GM12878 (cell line): Measurements from ENCODE around the gene ANTXR1. TPM values are rescaled to one million over a fixed set of nuclear protein-coding genes. Genes with fewer than 3 reads are reported as not detected.

ENCODE experiments used
- ATAC-seq: fragments of 200-7000 bp; cut with Tn5 transposase; 3 replicates; pipeline ENCODE4 v1.9.1; 2020; ENCODE audit warnings: mild to moderate bottlenecking, moderate library complexity
- BruUV-seq: library from RNA; stranded (reverse); fragments of 400-500 nt; replicated peaks from 2 replicates; lab custom pipeline; 2021; lab: Mats Ljungman, UMichigan
- CTCF ChIA-PET: fragments of 300-600 bp; sonication (Branson Sonifier 250); formaldehyde crosslinking; extraction: SDS; loops from one replicate; lab custom pipeline; 2021; ENCODE audit warnings: inconsistent platforms; lab: Yijun Ruan, JAX
- POLR2A ChIA-PET: fragments of 350-600 bp; formaldehyde crosslinking; extraction: SDS; loops from one replicate; lab custom pipeline; 2021; ENCODE audit warnings: inconsistent platforms; lab: Charles Lee
- RAD21 ChIA-PET: fragments of 300-600 bp; sonication (Branson Sonifier 250); formaldehyde crosslinking; loops from one replicate; lab custom pipeline; 2023; ENCODE audit warnings: antibody characterized with exemption; ENCODE audit not compliant: unreplicated experiment; lab: Charles Lee
- SMC1A ChIA-PET: fragments of 300-600 bp; sonication (Branson Sonifier 250); formaldehyde crosslinking; loops from one replicate; lab custom pipeline; 2023; ENCODE audit not compliant: unreplicated experiment, uncharacterized antibody; lab: Charles Lee
- DNase-seq: peaks from one replicate; pipeline ENCODE4 v3.0.0-alpha.2; 2011; ENCODE audit warnings: low read depth, low spot score
- FAIRE-seq: peaks from 3 replicates; lab custom pipeline; 2011; peaks lifted over from hg19 to GRCh38; lab: Jason Lieb, UNC
- H2AFZ ChIP-seq: 2 replicates; pipeline ENCODE4 v1.6.0; 2011; ENCODE audit warnings: low read depth, low read length, control low read depth; ENCODE audit not compliant: control insufficient read depth
- H3K27ac ChIP-seq: 2 replicates; pipeline ENCODE4 v1.5.1; 2011; ENCODE audit warnings: control low read depth; ENCODE audit not compliant: control insufficient read depth, insufficient read depth
- H3K27me3 ChIP-seq, 2 experiments: replicated peaks in 1 of 2; 2 replicates each; pipeline versions ENCODE4 v1.6.0 to v1.6.1; 2011; ENCODE audit warnings: low read length in 1 of 2; ENCODE audit not compliant: control insufficient read depth in 2 of 2, insufficient read depth in 2 of 2
- H3K36me3 ChIP-seq, 2 experiments: 2 replicates each; pipeline ENCODE4 v1.5.1; 2011; ENCODE audit warnings: low read length in 1 of 2; ENCODE audit not compliant: control insufficient read depth in 2 of 2, insufficient read depth in 2 of 2
- H3K4me1 ChIP-seq: 2 replicates; pipeline ENCODE4 v1.6.1; 2011; ENCODE audit warnings: mild to moderate bottlenecking, low read length, moderate library complexity, mixed read lengths; ENCODE audit not compliant: control insufficient read depth, insufficient read depth
- H3K4me2 ChIP-seq: 2 replicates; pipeline ENCODE4 v1.6.0; 2011; ENCODE audit warnings: control low read depth; ENCODE audit not compliant: control insufficient read depth, insufficient read depth
- H3K4me3 ChIP-seq: fragments of 200-600 bp; sonication (generic); 2 replicates; pipeline ENCODE4 v1.5.1; 2016
- H3K79me2 ChIP-seq: 2 replicates; pipeline ENCODE4 v1.6.0; 2011; ENCODE audit warnings: low read length; ENCODE audit not compliant: control insufficient read depth, insufficient read depth
- H3K9ac ChIP-seq: 2 replicates; pipeline ENCODE4 v1.8.0; 2011; ENCODE audit warnings: low read length, control low read depth, mixed read lengths; ENCODE audit not compliant: control insufficient read depth, insufficient read depth
- H3K9me3 ChIP-seq: replicated peaks from 3 replicates; pipeline ENCODE4 v1.5.1; 2011; ENCODE audit warnings: mild to moderate bottlenecking, low read length; ENCODE audit not compliant: control insufficient read depth, insufficient read depth
- H4K20me1 ChIP-seq: 2 replicates; pipeline ENCODE4 v1.6.0; 2011; ENCODE audit not compliant: control insufficient read depth, insufficient read depth
- CREM ChIP-seq: IDR thresholded peaks from 2 replicates; pipeline ENCODE4 v1.6.1; 2014; ENCODE audit warnings: antibody characterized with exemption, low read depth
- NBN ChIP-seq: fragments of 450-650 bp; IDR thresholded peaks from 2 replicates; pipeline ENCODE4 v1.6.1; 2016
- POLR2A ChIP-seq: IDR thresholded peaks from 2 replicates; pipeline ENCODE4 v1.6.1; 2011; ENCODE audit warnings: low read depth, mild to moderate bottlenecking, low read length
- RAD51 ChIP-seq: fragments of 450-650 bp; IDR thresholded peaks from 2 replicates; pipeline ENCODE4 v1.6.1; 2016; ENCODE audit warnings: moderate library complexity, mild to moderate bottlenecking, inconsistent platforms
- SMAD5 ChIP-seq: IDR thresholded peaks from 2 replicates; pipeline ENCODE4 v1.6.1; 2016; ENCODE audit warnings: antibody characterized with exemption, low read depth
- SUZ12 ChIP-seq: fragments of 200-600 bp; sonication (generic); IDR thresholded peaks from one replicate; pipeline ENCODE4 v1.6.1; 2018; ENCODE audit warnings: antibody characterized with exemption, mild to moderate bottlenecking; ENCODE audit not compliant: unreplicated experiment
- WGBS: methylation state at CpG from one replicate; pipeline ENCODE4 v1.1.6; 2016; ENCODE audit warnings: low lambda C conversion rate; ENCODE audit not compliant: insufficient replicate concordance, insufficient coverage; ENCODE audit errors: missing lambda C conversion rate; 5-methylcytosine and 5-hydroxymethylcytosine counted together
- in situ Hi-C: fragments of 300-500 bp; cut with MboI; formaldehyde crosslinking; loops from 9 replicates; pipeline ENCODE4 v1.14.3; 2018; ENCODE audit warnings: mixed read lengths
- intact Hi-C: fragments of 100-400 bp; cut with micrococcal nuclease; formaldehyde crosslinking; loops from one replicate; pipeline ENCODE4 v1.14.2; 2022; ENCODE audit not compliant: unreplicated experiment
- polyA plus RNA-seq, 11 experiments: library from polyadenylated mRNA; depleted of rRNA in 4 of 11; unstranded in 6 of 11; stranded (reverse) in 5 of 11; fragments of >200 nt; fragmentation: Nextera tagmentation in 4 of 11; fragmentation: Illumina TruSeq in 1 of 11; extraction: Ambion mirVana in 4 of 11; extraction: Trizol in 1 of 11; gene quantifications; 1 replicate in 1 of 11; 2 replicates in 10 of 11; pipeline versions ENCODE4 v1.2.1 to v1.2.3, GENCODE V29; 2011 to 2016; ENCODE audit warnings: inconsistent platforms in 2 of 11, missing spikeins in 2 of 11, low read depth in 1 of 11
- total RNA-seq, 4 experiments: library from RNA; depleted of rRNA in 3 of 4; stranded (reverse); fragments of >200 nt in 3 of 4; fragmentation: Illumina TruSeq in 1 of 4; extraction: Trizol in 1 of 4; gene quantifications; 2 replicates each; pipeline versions ENCODE4 v1.2.1 to v1.2.3, GENCODE V29; 2013 to 2021

Gene ANTXR1
- total and polyA plus RNA-seq, 10 of the 15 experiments (the other 5 are each of a cell fraction or from before 2014, with no cell fraction given): 0.09 to 0.26 TPM; not detected in 8

DNA sequence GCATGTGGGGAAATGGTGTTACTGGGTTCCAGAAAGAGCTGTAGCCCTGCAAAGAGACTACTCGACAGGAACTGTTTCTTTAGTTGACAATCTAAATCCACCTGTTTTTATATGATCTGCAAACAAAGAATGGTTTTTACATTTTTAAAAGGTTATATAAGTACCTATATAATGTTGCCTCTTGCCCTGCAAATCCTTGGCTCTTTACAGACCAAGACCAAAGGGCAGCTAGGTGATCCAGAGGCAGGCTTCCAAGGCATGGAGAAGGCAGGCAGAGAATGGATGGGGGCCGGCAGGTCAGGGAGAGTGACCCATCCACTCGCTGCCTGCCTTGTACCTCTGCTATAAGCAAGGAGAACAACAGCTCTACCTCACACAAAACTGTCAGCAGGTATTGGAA lies 173.6 kb downstream of the ANTXR1 start:
- Histone ChIP-seq H3K4me1 (no peaks in the 10 kb centered on the region), H2AFZ (no peak overlapping the region), H3K4me2 (no peak overlapping the region), H3K9me3 (no peaks in the 10 kb centered on the region), H3K36me3 (no peaks in the 10 kb centered on the region), H3K4me3 (no peak overlapping the region), H3K27me3 (peaks cover 2 to 3% of the 10 kb centered on the region in 2 experiments), H3K9ac (no peak overlapping the region), H4K20me1 (no peaks in the 10 kb centered on the region), H3K27ac (no peak overlapping the region), H3K79me2 (no peaks in the 10 kb centered on the region)
- TF ChIP-seq SMAD5: no peak
- no peak for TF ChIP-seq POLR2A
- no peak for TF ChIP-seq CREM
- no peak for TF ChIP-seq RAD51
- CTCF ChIA-PET: no interaction called here
- SMC1A ChIA-PET: no interaction called here
- ATAC-seq (no peak), FAIRE-seq (no peak), DNase-seq (no peak)
- RAD21 ChIA-PET: interaction anchor here (0.6 kb wide), 1 partner anchor 194 kb away, joined by 3 read pairs; no protein-coding TSS in a partner anchor
- no TSS peak for BruUV-seq
- WGBS: 50% methylated on average over 3 of the region's 3 CpGs
- intact Hi-C loops (no loop called here), in situ Hi-C loops (no loop called here)
- POLR2A ChIA-PET: no interaction called here

- SMC1A ChIA-PET: no interaction called here
- intact Hi-C loops (no loop called here), in situ Hi-C loops (no loop called here)
- Histone ChIP-seq H2AFZ (no peak overlapping the region), H4K20me1 (no peaks in the 10 kb centered on the region), H3K4me2 (no peak overlapping the region), H3K27ac (no peak overlapping the region), H3K9me3 (no peaks in the 10 kb centered on the region), H3K36me3 (no peaks in the 10 kb centered on the region), H3K27me3 (peaks cover 2 to 3% of the 10 kb centered on the region in 2 experiments), H3K9ac (no peak overlapping the region), H3K4me1 (no peaks in the 10 kb centered on the region), H3K4me3 (no peak overlapping the region), H3K79me2 (no peaks in the 10 kb centered on the region)
- no peak for TF ChIP-seq SUZ12
- no peak for TF ChIP-seq NBN
- no peak for FAIRE-seq
- RAD21 ChIA-PET: no interaction called here
- WGBS: 32% methylated on average over 4 of the region's 4 CpGs
- ATAC-seq: no peak
- CTCF ChIA-PET: interaction anchor here (0.7 kb wide), 1 partner anchor 67 kb away, joined by 3 read pairs; no protein-coding TSS in a partner anchor
- no TSS peak for BruUV-seq
- DNase-seq: no peak
- POLR2A ChIA-PET: no interaction called here
These were observed 175.4 kb downstream of the ANTXR1 start for GRCh38 chr2:69188182-69188900.
